HEK293 (cell line): ENCODE data around the gene CMIP.

Experiments used
- CTCF ChIA-PET: fragments of 350-600 bp; formaldehyde crosslinking; extraction: SDS; loops from one replicate; lab custom pipeline; 2021; ENCODE audit warnings: antibody characterized with exemption; lab: Yijun Ruan, JAX
- POLR2A ChIA-PET: fragments of 300-600 bp; formaldehyde crosslinking; extraction: SDS; loops from one replicate; lab custom pipeline; 2020; ENCODE audit warnings: antibody characterized with exemption, inconsistent platforms; lab: Yijun Ruan, JAX
- H3K27ac ChIP-seq: fragments of 200-500 bp; sonication (Bioruptor generic); 2 replicates; pipeline ENCODE4 v1.5.1; 2014; ENCODE audit warnings: low read depth, low read length, control low read depth, inconsistent platforms; ENCODE audit errors: extremely low read depth
- H3K36me3 ChIP-seq, 2 experiments: fragments of 200-500 bp in 1 of 2; sonication (Bioruptor generic) in 1 of 2; 1 replicate in 1 of 2; 2 replicates in 1 of 2; pipeline ENCODE4 v1.5.1; 2014 to 2017; ENCODE audit warnings: inconsistent platforms in 2 of 2, low read length in 2 of 2; ENCODE audit not compliant: control insufficient read depth in 2 of 2, insufficient read depth in 1 of 2
- H3K4me1 ChIP-seq: fragments of 200-500 bp; sonication (Bioruptor generic); 2 replicates; pipeline ENCODE4 v1.5.1; 2014; ENCODE audit warnings: mild to moderate bottlenecking, low read length, inconsistent platforms; ENCODE audit not compliant: control insufficient read depth, insufficient read depth
- H3K4me3 ChIP-seq: 2 replicates; pipeline ENCODE4 v1.5.1; 2011; ENCODE audit warnings: low read depth, mild to moderate bottlenecking, control low read depth, low read length, moderate library complexity
- H3K9me3 ChIP-seq: fragments of 200-500 bp; sonication (Bioruptor generic); 2 replicates; pipeline ENCODE4 v1.5.1; 2014; ENCODE audit warnings: low read depth, low read length, inconsistent platforms; ENCODE audit not compliant: control insufficient read depth, insufficient read depth
- EGR2 ChIP-seq: fragments of 450-650 bp; formaldehyde crosslinking; IDR thresholded peaks from 2 replicates; pipeline ENCODE4 v1.5.1; 2016; ENCODE audit warnings: low read depth, missing biosample characterization, missing genetic modification characterization
- SALL2 ChIP-seq: fragments of 450-650 bp; formaldehyde crosslinking; IDR thresholded peaks from 2 replicates; pipeline ENCODE4 v1.5.0; 2017; ENCODE audit warnings: missing biosample characterization, mild to moderate bottlenecking, missing genetic modification characterization, borderline replicate concordance
- SCRT2 ChIP-seq: fragments of 450-650 bp; formaldehyde crosslinking; IDR thresholded peaks from 2 replicates; pipeline ENCODE4 v1.5.1; 2016; ENCODE audit warnings: missing biosample characterization, missing genetic modification characterization
- SP3 ChIP-seq: fragments of 450-650 bp; formaldehyde crosslinking; IDR thresholded peaks from 2 replicates; pipeline ENCODE4 v1.5.1; 2016; ENCODE audit warnings: missing biosample characterization, missing genetic modification characterization
- ZFP3 ChIP-seq: fragments of 450-650 bp; formaldehyde crosslinking; IDR thresholded peaks from 2 replicates; pipeline ENCODE4 v1.5.1; 2016; ENCODE audit warnings: low read depth, missing biosample characterization, missing genetic modification characterization
- ZNF10 ChIP-seq: fragments of 450-650 bp; formaldehyde crosslinking; IDR thresholded peaks from 2 replicates; pipeline ENCODE4 v1.5.1; 2017; ENCODE audit warnings: missing biosample characterization, missing genetic modification characterization
- ZNF112 ChIP-seq: fragments of 450-650 bp; formaldehyde crosslinking; IDR thresholded peaks from 2 replicates; pipeline ENCODE4 v1.5.0; 2017; ENCODE audit warnings: missing biosample characterization, missing genetic modification characterization
- ZNF133 ChIP-seq: fragments of 450-650 bp; formaldehyde crosslinking; IDR thresholded peaks from 2 replicates; pipeline ENCODE4 v1.5.1; 2016; ENCODE audit warnings: missing biosample characterization, missing genetic modification characterization
- ZNF146 ChIP-seq: fragments of 450-650 bp; formaldehyde crosslinking; IDR thresholded peaks from 2 replicates; pipeline ENCODE4 v1.5.1; 2016; ENCODE audit warnings: missing biosample characterization, missing genetic modification characterization
- ZNF148 ChIP-seq: fragments of 450-650 bp; formaldehyde crosslinking; IDR thresholded peaks from 2 replicates; pipeline ENCODE4 v1.5.0; 2017; ENCODE audit warnings: missing biosample characterization, missing genetic modification characterization, borderline replicate concordance
- ZNF214 ChIP-seq: fragments of 450-650 bp; formaldehyde crosslinking; IDR thresholded peaks from 2 replicates; pipeline ENCODE4 v1.5.1; 2017; ENCODE audit warnings: missing biosample characterization, mild to moderate bottlenecking, missing genetic modification characterization, borderline replicate concordance
- ZNF23 ChIP-seq: fragments of 450-650 bp; formaldehyde crosslinking; IDR thresholded peaks from 2 replicates; pipeline ENCODE4 v1.5.1; 2016; ENCODE audit warnings: missing biosample characterization, missing genetic modification characterization, borderline replicate concordance
- ZNF350 ChIP-seq: fragments of 450-650 bp; formaldehyde crosslinking; IDR thresholded peaks from 2 replicates; pipeline ENCODE4 v1.5.0; 2017; ENCODE audit warnings: missing biosample characterization, mild to moderate bottlenecking, missing genetic modification characterization
- ZNF473 ChIP-seq: fragments of 450-650 bp; formaldehyde crosslinking; IDR thresholded peaks from 2 replicates; pipeline ENCODE4 v1.5.1; 2017; ENCODE audit warnings: missing biosample characterization, missing genetic modification characterization
- ZNF560 ChIP-seq: fragments of 450-650 bp; formaldehyde crosslinking; IDR thresholded peaks from 2 replicates; pipeline ENCODE4 v1.5.1; 2017; ENCODE audit warnings: missing biosample characterization, missing genetic modification characterization, borderline replicate concordance
- ZNF664 ChIP-seq: fragments of 450-650 bp; formaldehyde crosslinking; IDR thresholded peaks from 2 replicates; pipeline ENCODE4 v1.5.1; 2016; ENCODE audit warnings: missing biosample characterization, missing genetic modification characterization
- ZNF707 ChIP-seq: fragments of 450-650 bp; formaldehyde crosslinking; IDR thresholded peaks from 2 replicates; pipeline ENCODE4 v1.5.1; 2016; ENCODE audit warnings: missing biosample characterization, missing genetic modification characterization
- ZNF747 ChIP-seq: fragments of 450-650 bp; formaldehyde crosslinking; IDR thresholded peaks from 2 replicates; pipeline ENCODE4 v1.5.1; 2016; ENCODE audit warnings: missing biosample characterization, missing genetic modification characterization
- ZNF785 ChIP-seq: fragments of 450-650 bp; formaldehyde crosslinking; IDR thresholded peaks from 2 replicates; pipeline ENCODE4 v1.5.1; 2016; ENCODE audit warnings: missing biosample characterization, missing genetic modification characterization
- ZXDB ChIP-seq: fragments of 450-650 bp; formaldehyde crosslinking; IDR thresholded peaks from 2 replicates; pipeline ENCODE4 v1.5.1; 2016; ENCODE audit warnings: missing biosample characterization, missing genetic modification characterization
- TF ChIP-seq, protein P1 (sequence below): fragments of 450-650 bp; formaldehyde crosslinking; IDR thresholded peaks from 2 replicates; pipeline ENCODE4 v1.5.1; 2016; ENCODE audit warnings: missing biosample characterization, missing genetic modification characterization
- TF ChIP-seq, protein P2 (sequence below): fragments of 450-650 bp; formaldehyde crosslinking; IDR thresholded peaks from 2 replicates; pipeline ENCODE4 v1.5.1; 2016; ENCODE audit warnings: missing biosample characterization, missing genetic modification characterization

CMIP gene

GRCh38 chr16:81410643-81411293 is 33.8 kb upstream of the CMIP start (continued):
- TF ChIP-seq, protein P1, sequence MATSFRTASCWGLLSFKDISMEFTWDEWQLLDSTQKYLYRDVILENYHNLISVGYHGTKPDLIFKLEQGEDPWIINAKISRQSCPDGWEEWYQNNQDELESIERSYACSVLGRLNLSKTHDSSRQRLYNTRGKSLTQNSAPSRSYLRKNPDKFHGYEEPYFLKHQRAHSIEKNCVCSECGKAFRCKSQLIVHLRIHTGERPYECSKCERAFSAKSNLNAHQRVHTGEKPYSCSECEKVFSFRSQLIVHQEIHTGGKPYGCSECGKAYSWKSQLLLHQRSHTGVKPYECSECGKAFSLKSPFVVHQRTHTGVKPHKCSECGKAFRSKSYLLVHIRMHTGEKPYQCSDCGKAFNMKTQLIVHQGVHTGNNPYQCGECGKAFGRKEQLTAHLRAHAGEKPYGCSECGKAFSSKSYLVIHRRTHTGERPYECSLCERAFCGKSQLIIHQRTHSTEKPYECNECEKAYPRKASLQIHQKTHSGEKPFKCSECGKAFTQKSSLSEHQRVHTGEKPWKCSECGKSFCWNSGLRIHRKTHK (tag by site-specific recombination) = no peak
- no peak for TF ChIP-seq ZNF214 (tag by site-specific recombination)
- TF ChIP-seq ZNF133 (tag by site-specific recombination) = no peak
- no peak for TF ChIP-seq ZFP3
- no peak for TF ChIP-seq ZNF23 (tag by site-specific recombination)
- TF ChIP-seq ZNF707 (tag by site-specific recombination) = no peak

- TF ChIP-seq ZXDB (no peak), ZNF664 (tag by site-specific recombination) (peak; percentile 41; the same call in 1 of the 2 replicates), SCRT2 (tag by site-specific recombination) (no peak)
- TF ChIP-seq, all 188 proteins: peak for 1
- Histone ChIP-seq H3K36me3 (no peaks in the 10 kb centered on the region), H3K4me1 (no peaks in the 10 kb centered on the region), H3K27ac (no peak overlapping the region), H3K4me3 (no peak overlapping the region), H3K9me3 (no peaks in the 10 kb centered on the region)
- ChIA-PET CTCF (interaction anchor here (0.7 to 1.6 kb wide), 3 partner anchors 9 to 1605 kb away, joined by 4 to 5 read pairs (median 4); no protein-coding TSS in a partner anchor), POLR2A (no interaction called here)
Observed at GRCh38 chr16:81413245-81413990, 31.2 kb upstream of the CMIP start.

- CTCF ChIA-PET = interaction anchor here (1.7 kb wide), 1 partner anchor 9 kb away, joined by 3 read pairs; no protein-coding TSS in a partner anchor
- no peaks in the 10 kb centered on the region for H3K4me1 ChIP-seq
- H3K36me3 ChIP-seq = no peaks in the 10 kb centered on the region
- no peaks in the 10 kb centered on the region for H3K9me3 ChIP-seq
- H3K4me3 ChIP-seq = no peak overlapping the region
- no peak for TF ChIP-seq ZNF747 (tag by site-specific recombination)
- TF ChIP-seq, protein P2, sequence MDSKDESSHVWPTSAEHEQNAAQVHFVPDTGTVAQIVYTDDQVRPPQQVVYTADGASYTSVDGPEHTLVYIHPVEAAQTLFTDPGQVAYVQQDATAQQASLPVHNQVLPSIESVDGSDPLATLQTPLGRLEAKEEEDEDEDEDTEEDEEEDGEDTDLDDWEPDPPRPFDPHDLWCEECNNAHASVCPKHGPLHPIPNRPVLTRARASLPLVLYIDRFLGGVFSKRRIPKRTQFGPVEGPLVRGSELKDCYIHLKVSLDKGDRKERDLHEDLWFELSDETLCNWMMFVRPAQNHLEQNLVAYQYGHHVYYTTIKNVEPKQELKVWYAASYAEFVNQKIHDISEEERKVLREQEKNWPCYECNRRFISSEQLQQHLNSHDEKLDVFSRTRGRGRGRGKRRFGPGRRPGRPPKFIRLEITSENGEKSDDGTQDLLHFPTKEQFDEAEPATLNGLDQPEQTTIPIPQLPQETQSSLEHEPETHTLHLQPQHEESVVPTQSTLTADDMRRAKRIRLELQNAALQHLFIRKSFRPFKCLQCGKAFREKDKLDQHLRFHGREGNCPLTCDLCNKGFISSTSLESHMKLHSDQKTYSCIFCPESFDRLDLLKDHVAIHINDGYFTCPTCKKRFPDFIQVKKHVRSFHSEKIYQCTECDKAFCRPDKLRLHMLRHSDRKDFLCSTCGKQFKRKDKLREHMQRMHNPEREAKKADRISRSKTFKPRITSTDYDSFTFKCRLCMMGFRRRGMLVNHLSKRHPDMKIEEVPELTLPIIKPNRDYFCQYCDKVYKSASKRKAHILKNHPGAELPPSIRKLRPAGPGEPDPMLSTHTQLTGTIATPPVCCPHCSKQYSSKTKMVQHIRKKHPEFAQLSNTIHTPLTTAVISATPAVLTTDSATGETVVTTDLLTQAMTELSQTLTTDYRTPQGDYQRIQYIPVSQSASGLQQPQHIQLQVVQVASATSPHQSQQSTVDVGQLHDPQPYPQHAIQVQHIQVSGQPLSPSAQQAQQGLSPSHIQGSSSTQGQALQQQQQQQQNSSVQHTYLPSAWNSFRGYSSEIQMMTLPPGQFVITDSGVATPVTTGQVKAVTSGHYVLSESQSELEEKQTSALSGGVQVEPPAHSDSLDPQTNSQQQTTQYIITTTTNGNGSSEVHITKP (tag by site-specific recombination) = 0 out of 2 replicates have a peak, but pooled peaks have one; percentile 35
- POLR2A ChIA-PET = no interaction called here
- H3K27ac ChIP-seq = no peak overlapping the region
Observed at GRCh38 chr16:81415751-81416150, 28.9 kb upstream of the CMIP start.

- H3K36me3 ChIP-seq = no peaks in the 10 kb centered on the region
- POLR2A ChIA-PET = no interaction called here
- no peaks in the 10 kb centered on the region for H3K4me1 ChIP-seq
- H3K4me3 ChIP-seq = no peak overlapping the region
- H3K27ac ChIP-seq = no peak overlapping the region
- H3K9me3 ChIP-seq = no peaks in the 10 kb centered on the region
- CTCF ChIA-PET = interaction anchor here (0.7 to 1.7 kb wide), 2 partner anchors 10 to 1264 kb away, joined by 3 to 4 read pairs; no protein-coding TSS in a partner anchor
- TF ChIP-seq EGR2 (tag by site-specific recombination) = no peak
- TF ChIP-seq ZNF350 (tag by site-specific recombination) = no peak
- no peak for TF ChIP-seq ZNF473
- TF ChIP-seq ZNF560 (tag by site-specific recombination) = no peak
- TF ChIP-seq ZNF785 (tag by site-specific recombination) = no peak
- TF ChIP-seq ZNF112 (tag by site-specific recombination) = no peak
- no peak for TF ChIP-seq SALL2
- no peak for TF ChIP-seq ZNF148 (tag by site-specific recombination)
- no peak for TF ChIP-seq ZNF10 (tag by site-specific recombination)
- TF ChIP-seq SP3 (tag by site-specific recombination) = no peak
- no peak for TF ChIP-seq ZNF146 (tag by site-specific recombination)
Observed at GRCh38 chr16:81416749-81417148, 27.9 kb upstream of the CMIP start.
